IMR-90 (cell line): Measurements from ENCODE around the gene DPF3.

Experiments
- CEBPB ChIP-seq: IDR thresholded peaks from 2 replicates; pipeline ENCODE4 v1.6.1; 2012; ENCODE audit warnings: low read depth, low read length, improper control_type of control experiment
- FOS ChIP-seq: fragments of 150-350 bp; IDR thresholded peaks from 2 replicates; pipeline ENCODE4 v1.6.1; 2016; ENCODE audit warnings: low read depth, low read length
- POLR2A ChIP-seq: IDR thresholded peaks from 2 replicates; pipeline ENCODE4 v1.6.1; 2012; ENCODE audit warnings: mild to moderate bottlenecking, low read depth, low read length
- RAD21 ChIP-seq: IDR thresholded peaks from 2 replicates; pipeline ENCODE4 v1.6.1; 2012; ENCODE audit warnings: low read length, improper control_type of control experiment
- TF ChIP-seq, protein P1 (sequence below): conservative IDR thresholded peaks from 2 replicates; pipeline ENCODE4 v1.5.1; 2012; ENCODE audit warnings: mild to moderate bottlenecking, low read depth, low read length, improper control_type of control experiment
- TF ChIP-seq, protein P2 (sequence below): fragments of 150-350 bp; IDR thresholded peaks from 2 replicates; pipeline ENCODE4 v1.6.1; 2016; ENCODE audit warnings: low read depth, mild to moderate bottlenecking, low read length, moderate library complexity, borderline replicate concordance

- TF ChIP-seq, protein P1, sequence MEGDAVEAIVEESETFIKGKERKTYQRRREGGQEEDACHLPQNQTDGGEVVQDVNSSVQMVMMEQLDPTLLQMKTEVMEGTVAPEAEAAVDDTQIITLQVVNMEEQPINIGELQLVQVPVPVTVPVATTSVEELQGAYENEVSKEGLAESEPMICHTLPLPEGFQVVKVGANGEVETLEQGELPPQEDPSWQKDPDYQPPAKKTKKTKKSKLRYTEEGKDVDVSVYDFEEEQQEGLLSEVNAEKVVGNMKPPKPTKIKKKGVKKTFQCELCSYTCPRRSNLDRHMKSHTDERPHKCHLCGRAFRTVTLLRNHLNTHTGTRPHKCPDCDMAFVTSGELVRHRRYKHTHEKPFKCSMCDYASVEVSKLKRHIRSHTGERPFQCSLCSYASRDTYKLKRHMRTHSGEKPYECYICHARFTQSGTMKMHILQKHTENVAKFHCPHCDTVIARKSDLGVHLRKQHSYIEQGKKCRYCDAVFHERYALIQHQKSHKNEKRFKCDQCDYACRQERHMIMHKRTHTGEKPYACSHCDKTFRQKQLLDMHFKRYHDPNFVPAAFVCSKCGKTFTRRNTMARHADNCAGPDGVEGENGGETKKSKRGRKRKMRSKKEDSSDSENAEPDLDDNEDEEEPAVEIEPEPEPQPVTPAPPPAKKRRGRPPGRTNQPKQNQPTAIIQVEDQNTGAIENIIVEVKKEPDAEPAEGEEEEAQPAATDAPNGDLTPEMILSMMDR = no peak
- TF ChIP-seq POLR2A = no peak
- TF ChIP-seq FOS = no peak
- TF ChIP-seq, protein P2, sequence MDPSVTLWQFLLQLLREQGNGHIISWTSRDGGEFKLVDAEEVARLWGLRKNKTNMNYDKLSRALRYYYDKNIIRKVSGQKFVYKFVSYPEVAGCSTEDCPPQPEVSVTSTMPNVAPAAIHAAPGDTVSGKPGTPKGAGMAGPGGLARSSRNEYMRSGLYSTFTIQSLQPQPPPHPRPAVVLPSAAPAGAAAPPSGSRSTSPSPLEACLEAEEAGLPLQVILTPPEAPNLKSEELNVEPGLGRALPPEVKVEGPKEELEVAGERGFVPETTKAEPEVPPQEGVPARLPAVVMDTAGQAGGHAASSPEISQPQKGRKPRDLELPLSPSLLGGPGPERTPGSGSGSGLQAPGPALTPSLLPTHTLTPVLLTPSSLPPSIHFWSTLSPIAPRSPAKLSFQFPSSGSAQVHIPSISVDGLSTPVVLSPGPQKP = no peak
- no peak for TF ChIP-seq RAD21
- no peak for TF ChIP-seq CEBPB
Measured at GRCh38 chr14:72715215-72715849, 178.6 kb downstream of the DPF3 start.
